HS-5 (cell line): ENCODE results near the gene MBNL3.
"Not testable (repeated sequence)": the region's sequence is repeated elsewhere in the genome, so short reads cannot be mapped to it uniquely, and the experiment has no call there.

ENCODE experiments used
- DNase-seq: peaks from one replicate; pipeline ENCODE4 v3.0.0-alpha.2; 2012; ENCODE audit warnings: low read depth

The MBNL3 gene

GRCh38 chrX:132369617-132370326, 119.1 kb downstream of the MBNL3 start:
- DNase-seq = no peak

- no peak for DNase-seq
These were observed 120.9 kb downstream of the MBNL3 start for GRCh38 chrX:132367984-132368383.

- DNase-seq = no peak
These were observed 121.5 kb downstream of the MBNL3 start for GRCh38 chrX:132367314-132367713.

GRCh38 chrX:132365490-132365889, 123.3 kb downstream of the MBNL3 start:
- DNase-seq = no peak

- DNase-seq = no peak
These were observed 124.5 kb downstream of the MBNL3 start for GRCh38 chrX:132364313-132364712.

GRCh38 chrX:132353430-132353829, 135.4 kb downstream of the MBNL3 start:
- DNase-seq = no peak

- DNase-seq = no peak
These were observed 152.7 kb downstream of the MBNL3 start for GRCh38 chrX:132336172-132336571.

GRCh38 chrX:132333351-132333750, 155.5 kb downstream of the MBNL3 start:
- DNase-seq = no peak

- no peak for DNase-seq
These were observed 157.3 kb downstream of the MBNL3 start for GRCh38 chrX:132331532-132331931.

- DNase-seq = no peak
These were observed 157.8 kb downstream of the MBNL3 start for GRCh38 chrX:132331000-132331399.

- DNase-seq = no peak
These were observed 158.6 kb downstream of the MBNL3 start for GRCh38 chrX:132330156-132330729.

GRCh38 chrX:132326960-132327359, 161.9 kb downstream of the MBNL3 start:
- not testable (repeated sequence) for DNase-seq
